ENCODE measurements around the gene URB1.

GRCh38 chr21:32312976-32313375, 79.8 kb downstream of the URB1 start:
- TF ChIP-seq YY1 (IDR thresholded peaks at IDR 0.05; ENCODE audit: insufficient read depth, insufficient read length) (no peak), SUZ12 (IDR thresholded peaks at IDR 0.05; ENCODE audit: extremely low read depth, insufficient read depth, insufficient read length) (no peak)

Measured in NT2/D1 (cell line).